SK-N-SH (cell line): ENCODE results near the gene DNAJB1. TPM values are rescaled to one million over a fixed set of nuclear protein-coding genes. Genes with fewer than 3 reads are reported as not detected.
A peak's percentile ranks its signal among the peaks of the same experiment; 100 is the strongest.

Experiments
- CTCF ChIA-PET: fragments of 300-600, 350-600 bp; formaldehyde crosslinking; extraction: SDS; loops from one replicate; lab custom pipeline; 2021; lab: Yijun Ruan, JAX
- POLR2A ChIA-PET: fragments of 350-600 bp; sonication (Branson Sonifier 250); formaldehyde crosslinking; extraction: SDS; loops from one replicate; lab custom pipeline; 2020; ENCODE audit warnings: antibody characterized with exemption, inconsistent platforms; lab: Yijun Ruan, JAX
- DNase-seq: peaks from one replicate; pipeline ENCODE4 v3.0.0; 2012
- H2AFZ ChIP-seq: fragments of 200-600 bp; sonication (generic); 2 replicates; pipeline ENCODE4 v1.8.1; 2016; ENCODE audit warnings: antibody characterized with exemption, mild to moderate bottlenecking, low read depth
- H3F3A ChIP-seq: fragments of 200-600 bp; sonication (generic); replicated peaks from 2 replicates; pipeline ENCODE3; 2016; ENCODE audit warnings: antibody characterized with exemption, mild to moderate bottlenecking; ENCODE audit not compliant: insufficient read depth
- H3K27ac ChIP-seq, 2 experiments: fragments of 200-500 bp in 1 of 2; fragments of 200-600 bp in 1 of 2; sonication (Bioruptor generic) in 1 of 2; sonication (generic), shearing (Covaris generic) in 1 of 2; 2 replicates each; pipeline versions ENCODE4 v1.5.1 to v1.6.1; 2014 to 2016; ENCODE audit warnings: low read depth in 2 of 2, inconsistent platforms in 1 of 2, low read length in 1 of 2, mild to moderate bottlenecking in 1 of 2, mixed read lengths in 1 of 2
- H3K27me3 ChIP-seq: fragments of 200-600 bp; sonication (generic), shearing (Covaris generic); 2 replicates; pipeline ENCODE4 v1.6.1; 2016; ENCODE audit warnings: mixed run types; ENCODE audit not compliant: insufficient read depth
- H3K36me3 ChIP-seq, 2 experiments: fragments of 200-500 bp in 1 of 2; fragments of 200-600 bp in 1 of 2; sonication (Bioruptor generic) in 1 of 2; sonication (generic) in 1 of 2; replicated peaks in 1 of 2; 2 replicates each; pipeline versions ENCODE3 to v1.5.1; 2014 to 2016; ENCODE audit warnings: low read length in 1 of 2, mild to moderate bottlenecking in 1 of 2; ENCODE audit not compliant: insufficient read depth in 2 of 2, control insufficient read depth in 1 of 2
- H3K4me1 ChIP-seq, 2 experiments: fragments of 200-500 bp in 1 of 2; fragments of 200-600 bp in 1 of 2; sonication (Bioruptor generic) in 1 of 2; sonication (generic), shearing (Covaris generic) in 1 of 2; 2 replicates each; pipeline versions ENCODE4 v1.5.1 to v1.6.1; 2014 to 2016; ENCODE audit warnings: low read depth in 1 of 2, low read length in 1 of 2, mixed run types in 1 of 2; ENCODE audit not compliant: insufficient read depth in 2 of 2, control insufficient read depth in 1 of 2
- H3K4me2 ChIP-seq: fragments of 200-600 bp; sonication (generic), shearing (Covaris generic); 2 replicates; pipeline ENCODE4 v1.6.1; 2017; ENCODE audit warnings: mixed run types
- H3K4me3 ChIP-seq, 2 experiments: fragments of 200-500 bp in 1 of 2; fragments of 200-600 bp in 1 of 2; sonication (Bioruptor generic) in 1 of 2; sonication (generic), shearing (Covaris generic) in 1 of 2; 2 replicates each; pipeline versions ENCODE4 v1.5.1 to v1.8.1; 2014 to 2016; ENCODE audit warnings: low read depth in 2 of 2, inconsistent platforms in 1 of 2, low read length in 1 of 2, mild to moderate bottlenecking in 1 of 2, mixed read lengths in 1 of 2, moderate library complexity in 1 of 2
- H3K79me2 ChIP-seq: fragments of 200-600 bp; sonication (generic); 2 replicates; pipeline ENCODE4 v1.8.1; 2017; ENCODE audit warnings: mild to moderate bottlenecking; ENCODE audit not compliant: insufficient read depth
- H3K9ac ChIP-seq: fragments of 200-600 bp; sonication (generic); 2 replicates; pipeline ENCODE4 v1.6.1; 2017; ENCODE audit warnings: mixed run types
- H3K9me2 ChIP-seq: fragments of 200-600 bp; sonication (generic); 2 replicates; pipeline ENCODE4 v1.6.1; 2017; ENCODE audit warnings: mixed run types
- H3K9me3 ChIP-seq: fragments of 200-600 bp; sonication (generic); 2 replicates; pipeline ENCODE4 v1.6.1; 2017; ENCODE audit warnings: mixed run types, mild to moderate bottlenecking, moderate library complexity
- H4K20me1 ChIP-seq: fragments of 200-600 bp; sonication (generic); 2 replicates; pipeline ENCODE4 v1.6.1; 2017; ENCODE audit warnings: mild to moderate bottlenecking, mixed run types; ENCODE audit not compliant: insufficient read depth
- CHD2 ChIP-seq: fragments of 150-350 bp; IDR thresholded peaks from 2 replicates; pipeline ENCODE4 v1.6.1; 2018; ENCODE audit warnings: low read length; ENCODE audit not compliant: partially characterized antibody
- EP300 ChIP-seq, 2 experiments: IDR thresholded peaks; 2 replicates each; pipeline versions ENCODE4 v1.4.0 to v1.6.1; 2012; ENCODE audit warnings: borderline replicate concordance in 1 of 2, low read depth in 1 of 2, low read length in 1 of 2
- FOSL2 ChIP-seq: IDR thresholded peaks from 2 replicates; pipeline ENCODE4 v1.4.0; 2012; ENCODE audit warnings: low read depth, mild to moderate bottlenecking, moderate library complexity, borderline replicate concordance
- FOXJ3 ChIP-seq: sonication (generic); formaldehyde crosslinking; IDR thresholded peaks from 2 replicates; pipeline ENCODE4 v1.5.1; 2020; ENCODE audit warnings: mild to moderate bottlenecking, missing genetic modification reagents
- GABPA ChIP-seq: IDR thresholded peaks from 2 replicates; pipeline ENCODE4 v1.4.0; 2012; ENCODE audit warnings: low read depth, mild to moderate bottlenecking
- NRF1 ChIP-seq: IDR thresholded peaks from 2 replicates; pipeline ENCODE4 v1.6.1; 2012; ENCODE audit warnings: low read depth, mild to moderate bottlenecking, low read length
- RAD21 ChIP-seq: IDR thresholded peaks from 2 replicates; pipeline ENCODE4 v1.6.1; 2012; ENCODE audit warnings: mild to moderate bottlenecking, low read length
- SIN3A ChIP-seq: IDR thresholded peaks from 2 replicates; pipeline ENCODE4 v1.6.1; 2012; ENCODE audit warnings: low read depth, mild to moderate bottlenecking, low read length, moderate library complexity, borderline replicate concordance
- TEAD4 ChIP-seq: IDR thresholded peaks from 2 replicates; pipeline ENCODE4 v1.4.0; 2012; ENCODE audit warnings: mild to moderate bottlenecking, borderline replicate concordance; ENCODE audit not compliant: insufficient read depth
- WGBS: methylation state at CpG from one replicate; pipeline ENCODE4 v1.1.6; 2017; ENCODE audit warnings: low lambda C conversion rate; 5-methylcytosine and 5-hydroxymethylcytosine counted together
- polyA plus RNA-seq, 3 experiments: library from polyadenylated mRNA; depleted of rRNA; stranded (reverse); fragments of >200 nt; gene quantifications; 2 replicates each; pipeline ENCODE4 v1.2.3, GENCODE V29; 2012
- TF ChIP-seq, protein P1 (sequence below): IDR thresholded peaks from 2 replicates; pipeline ENCODE4 v1.6.1; 2012; ENCODE audit warnings: mild to moderate bottlenecking, low read depth, low read length, moderate library complexity
- TF ChIP-seq, protein P2 (sequence below): IDR thresholded peaks from 2 replicates; pipeline ENCODE4; 2012
- TF ChIP-seq, protein P3 (sequence below): IDR thresholded peaks from 2 replicates; pipeline ENCODE4 v1.4.0; 2012; ENCODE audit warnings: low read depth, borderline replicate concordance
- TF ChIP-seq, protein P4 (sequence below): IDR thresholded peaks from 2 replicates; pipeline ENCODE4 v1.4.0; 2012; ENCODE audit warnings: low read depth, borderline replicate concordance
- TF ChIP-seq, protein P5 (sequence below): fragments of 150-350 bp; IDR thresholded peaks from 2 replicates; pipeline ENCODE4 v1.6.1; 2016; ENCODE audit warnings: mild to moderate bottlenecking, low read depth, low read length

Gene DNAJB1
- polyA plus RNA-seq, 1 of the 3 experiments (the other 2 are of a cell fraction) = 103 TPM

DNA sequence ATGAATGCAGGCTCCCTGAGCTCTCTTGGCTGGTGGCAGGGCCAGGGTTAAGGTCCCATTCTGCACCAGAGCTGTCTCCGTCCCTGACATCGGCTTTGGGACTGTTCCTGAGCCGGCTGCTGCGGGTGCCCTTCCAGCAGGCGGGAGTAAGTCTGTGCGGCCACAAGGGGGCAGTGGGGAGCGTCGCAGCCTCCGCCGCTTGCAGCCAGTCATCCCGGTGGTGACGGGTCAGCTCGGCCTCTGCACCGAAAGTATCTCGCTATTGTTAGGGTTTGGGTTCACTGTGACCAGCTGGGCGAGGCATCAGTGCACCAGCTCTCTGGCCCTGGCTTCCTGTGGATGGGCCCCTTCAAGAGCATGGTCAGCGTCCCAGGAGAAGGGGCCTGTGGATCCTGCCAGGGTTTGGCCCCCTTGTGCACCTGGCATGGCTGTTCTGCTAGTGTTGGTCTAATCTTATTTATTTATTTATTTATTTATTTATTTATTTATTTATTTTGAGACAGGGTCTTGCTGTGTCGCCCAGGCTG, 38.5 kb upstream of the DNAJB1 start (continued):
- TF ChIP-seq, protein P1, sequence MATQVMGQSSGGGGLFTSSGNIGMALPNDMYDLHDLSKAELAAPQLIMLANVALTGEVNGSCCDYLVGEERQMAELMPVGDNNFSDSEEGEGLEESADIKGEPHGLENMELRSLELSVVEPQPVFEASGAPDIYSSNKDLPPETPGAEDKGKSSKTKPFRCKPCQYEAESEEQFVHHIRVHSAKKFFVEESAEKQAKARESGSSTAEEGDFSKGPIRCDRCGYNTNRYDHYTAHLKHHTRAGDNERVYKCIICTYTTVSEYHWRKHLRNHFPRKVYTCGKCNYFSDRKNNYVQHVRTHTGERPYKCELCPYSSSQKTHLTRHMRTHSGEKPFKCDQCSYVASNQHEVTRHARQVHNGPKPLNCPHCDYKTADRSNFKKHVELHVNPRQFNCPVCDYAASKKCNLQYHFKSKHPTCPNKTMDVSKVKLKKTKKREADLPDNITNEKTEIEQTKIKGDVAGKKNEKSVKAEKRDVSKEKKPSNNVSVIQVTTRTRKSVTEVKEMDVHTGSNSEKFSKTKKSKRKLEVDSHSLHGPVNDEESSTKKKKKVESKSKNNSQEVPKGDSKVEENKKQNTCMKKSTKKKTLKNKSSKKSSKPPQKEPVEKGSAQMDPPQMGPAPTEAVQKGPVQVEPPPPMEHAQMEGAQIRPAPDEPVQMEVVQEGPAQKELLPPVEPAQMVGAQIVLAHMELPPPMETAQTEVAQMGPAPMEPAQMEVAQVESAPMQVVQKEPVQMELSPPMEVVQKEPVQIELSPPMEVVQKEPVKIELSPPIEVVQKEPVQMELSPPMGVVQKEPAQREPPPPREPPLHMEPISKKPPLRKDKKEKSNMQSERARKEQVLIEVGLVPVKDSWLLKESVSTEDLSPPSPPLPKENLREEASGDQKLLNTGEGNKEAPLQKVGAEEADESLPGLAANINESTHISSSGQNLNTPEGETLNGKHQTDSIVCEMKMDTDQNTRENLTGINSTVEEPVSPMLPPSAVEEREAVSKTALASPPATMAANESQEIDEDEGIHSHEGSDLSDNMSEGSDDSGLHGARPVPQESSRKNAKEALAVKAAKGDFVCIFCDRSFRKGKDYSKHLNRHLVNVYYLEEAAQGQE = no peak
- TF ChIP-seq, protein P2, sequence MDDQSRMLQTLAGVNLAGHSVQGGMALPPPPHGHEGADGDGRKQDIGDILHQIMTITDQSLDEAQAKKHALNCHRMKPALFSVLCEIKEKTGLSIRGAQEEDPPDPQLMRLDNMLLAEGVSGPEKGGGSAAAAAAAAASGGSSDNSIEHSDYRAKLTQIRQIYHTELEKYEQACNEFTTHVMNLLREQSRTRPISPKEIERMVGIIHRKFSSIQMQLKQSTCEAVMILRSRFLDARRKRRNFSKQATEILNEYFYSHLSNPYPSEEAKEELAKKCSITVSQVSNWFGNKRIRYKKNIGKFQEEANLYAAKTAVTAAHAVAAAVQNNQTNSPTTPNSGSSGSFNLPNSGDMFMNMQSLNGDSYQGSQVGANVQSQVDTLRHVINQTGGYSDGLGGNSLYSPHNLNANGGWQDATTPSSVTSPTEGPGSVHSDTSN = no peak

DNA sequence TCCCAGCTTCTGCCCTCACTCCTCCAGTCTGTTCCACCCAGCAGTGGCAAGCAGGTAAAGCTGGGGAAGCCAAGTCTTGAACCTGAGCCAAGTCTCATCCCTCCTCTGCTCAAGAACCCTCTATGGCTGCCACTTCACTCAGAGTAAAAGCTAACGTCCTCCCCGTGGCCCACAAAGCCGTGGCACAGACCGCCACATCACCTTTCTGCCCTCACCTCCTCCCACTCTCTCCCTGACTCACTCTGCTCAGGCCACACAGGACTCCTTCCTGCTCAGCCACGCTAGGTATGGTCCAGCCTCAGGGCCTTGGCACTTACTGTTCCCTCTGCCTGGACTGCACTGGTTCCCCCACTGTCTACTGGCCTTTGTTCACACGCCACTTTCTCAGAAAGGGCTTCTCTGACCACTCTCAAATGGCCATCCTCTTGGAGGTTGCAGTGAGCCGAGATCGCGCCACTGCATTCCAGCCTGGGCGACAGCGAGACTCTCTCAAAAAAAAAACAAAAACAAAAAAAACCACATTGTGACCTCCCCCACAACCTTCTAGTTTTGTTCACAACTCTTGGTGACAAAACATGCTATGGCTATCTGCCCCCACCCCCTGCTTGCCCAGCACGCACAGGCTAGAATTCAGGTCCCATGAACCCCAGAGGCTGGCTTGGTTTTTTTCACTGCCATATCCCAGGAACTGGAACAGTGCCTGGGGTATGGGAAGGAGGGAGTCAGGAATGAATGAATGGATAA, 37.9 kb upstream of the DNAJB1 start:
- no peak for DNase-seq
- Histone ChIP-seq H3K4me3 (peak overlapping the region in 1 of 2 experiments; percentile 42; a peak in 1 of 4 replicates), H4K20me1 (no peaks in the 10 kb centered on the region; the same call in 1 of the 2 replicates)
- TF ChIP-seq CHD2 (no peak), RAD21 (no peak), SIN3A (no peak), NRF1 (no peak), GABPA (no peak), FOSL2 (no peak), TEAD4 (no peak), EP300 (IDR thresholded peaks at IDR 0.05; ENCODE audit: borderline replicate concordance in 1 of 2, low read depth in 1 of 2, low read length in 1 of 2) (no peak), FOXJ3 (CRISPR knock-in tag) (no peak)
- TF ChIP-seq, protein P3, sequence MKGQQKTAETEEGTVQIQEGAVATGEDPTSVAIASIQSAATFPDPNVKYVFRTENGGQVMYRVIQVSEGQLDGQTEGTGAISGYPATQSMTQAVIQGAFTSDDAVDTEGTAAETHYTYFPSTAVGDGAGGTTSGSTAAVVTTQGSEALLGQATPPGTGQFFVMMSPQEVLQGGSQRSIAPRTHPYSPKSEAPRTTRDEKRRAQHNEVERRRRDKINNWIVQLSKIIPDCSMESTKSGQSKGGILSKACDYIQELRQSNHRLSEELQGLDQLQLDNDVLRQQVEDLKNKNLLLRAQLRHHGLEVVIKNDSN = no peak
- TF ChIP-seq, protein P4, sequence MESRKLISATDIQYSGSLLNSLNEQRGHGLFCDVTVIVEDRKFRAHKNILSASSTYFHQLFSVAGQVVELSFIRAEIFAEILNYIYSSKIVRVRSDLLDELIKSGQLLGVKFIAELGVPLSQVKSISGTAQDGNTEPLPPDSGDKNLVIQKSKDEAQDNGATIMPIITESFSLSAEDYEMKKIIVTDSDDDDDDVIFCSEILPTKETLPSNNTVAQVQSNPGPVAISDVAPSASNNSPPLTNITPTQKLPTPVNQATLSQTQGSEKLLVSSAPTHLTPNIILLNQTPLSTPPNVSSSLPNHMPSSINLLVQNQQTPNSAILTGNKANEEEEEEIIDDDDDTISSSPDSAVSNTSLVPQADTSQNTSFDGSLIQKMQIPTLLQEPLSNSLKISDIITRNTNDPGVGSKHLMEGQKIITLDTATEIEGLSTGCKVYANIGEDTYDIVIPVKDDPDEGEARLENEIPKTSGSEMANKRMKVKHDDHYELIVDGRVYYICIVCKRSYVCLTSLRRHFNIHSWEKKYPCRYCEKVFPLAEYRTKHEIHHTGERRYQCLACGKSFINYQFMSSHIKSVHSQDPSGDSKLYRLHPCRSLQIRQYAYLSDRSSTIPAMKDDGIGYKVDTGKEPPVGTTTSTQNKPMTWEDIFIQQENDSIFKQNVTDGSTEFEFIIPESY = no peak
- TF ChIP-seq, protein P5, sequence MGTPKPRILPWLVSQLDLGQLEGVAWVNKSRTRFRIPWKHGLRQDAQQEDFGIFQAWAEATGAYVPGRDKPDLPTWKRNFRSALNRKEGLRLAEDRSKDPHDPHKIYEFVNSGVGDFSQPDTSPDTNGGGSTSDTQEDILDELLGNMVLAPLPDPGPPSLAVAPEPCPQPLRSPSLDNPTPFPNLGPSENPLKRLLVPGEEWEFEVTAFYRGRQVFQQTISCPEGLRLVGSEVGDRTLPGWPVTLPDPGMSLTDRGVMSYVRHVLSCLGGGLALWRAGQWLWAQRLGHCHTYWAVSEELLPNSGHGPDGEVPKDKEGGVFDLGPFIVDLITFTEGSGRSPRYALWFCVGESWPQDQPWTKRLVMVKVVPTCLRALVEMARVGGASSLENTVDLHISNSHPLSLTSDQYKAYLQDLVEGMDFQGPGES = no peak
- TF ChIP-seq, protein P1 = no peak

More for the DNA sequence above, 37.9 kb upstream of the DNAJB1 start:
- ChIA-PET CTCF (interaction anchor here (0.7 to 4.0 kb wide), 16 partner anchors 9 to 160 kb away, joined by 3 to 60 read pairs (median 6); partner anchors contain the start of genes DNAJB1, NDUFB7, TECR and ZNF333), POLR2A (interaction anchor here (1.2 kb wide), 2 partner anchors 37 to 38 kb away, joined by 3 to 4 read pairs; partner anchors contain the start of gene DNAJB1)
- 89% methylated on average over 12 of the region's 12 CpGs for WGBS
- Histone ChIP-seq H3K27ac (no peak overlapping the region), H3K9me3 (no peaks in the 10 kb centered on the region), H3K9ac (no peak overlapping the region), H3K27me3 (no peaks in the 10 kb centered on the region), H3K4me2 (peak overlapping the region; percentile 48; the same call in 1 of the 2 replicates), H2AFZ (no peak overlapping the region), H3K79me2 (peaks cover 15% of the 10 kb centered on the region), H3K4me1 (peaks cover 0 to 17% of the 10 kb centered on the region in 2 experiments; a peak in 1 of 4 replicates), H3F3A (no peaks in the 10 kb centered on the region), H3K9me2 (no peaks in the 10 kb centered on the region), H3K36me3 (no peaks in the 10 kb centered on the region)
